ENCODE results near the gene XRCC5. TPM values are rescaled to one million over a fixed set of nuclear protein-coding genes. Genes with fewer than 3 reads are reported as not detected.

The XRCC5 gene
- total RNA-seq, 4 donors from 2014 or later, result 112 to 153 (median 143) TPM

DNA sequence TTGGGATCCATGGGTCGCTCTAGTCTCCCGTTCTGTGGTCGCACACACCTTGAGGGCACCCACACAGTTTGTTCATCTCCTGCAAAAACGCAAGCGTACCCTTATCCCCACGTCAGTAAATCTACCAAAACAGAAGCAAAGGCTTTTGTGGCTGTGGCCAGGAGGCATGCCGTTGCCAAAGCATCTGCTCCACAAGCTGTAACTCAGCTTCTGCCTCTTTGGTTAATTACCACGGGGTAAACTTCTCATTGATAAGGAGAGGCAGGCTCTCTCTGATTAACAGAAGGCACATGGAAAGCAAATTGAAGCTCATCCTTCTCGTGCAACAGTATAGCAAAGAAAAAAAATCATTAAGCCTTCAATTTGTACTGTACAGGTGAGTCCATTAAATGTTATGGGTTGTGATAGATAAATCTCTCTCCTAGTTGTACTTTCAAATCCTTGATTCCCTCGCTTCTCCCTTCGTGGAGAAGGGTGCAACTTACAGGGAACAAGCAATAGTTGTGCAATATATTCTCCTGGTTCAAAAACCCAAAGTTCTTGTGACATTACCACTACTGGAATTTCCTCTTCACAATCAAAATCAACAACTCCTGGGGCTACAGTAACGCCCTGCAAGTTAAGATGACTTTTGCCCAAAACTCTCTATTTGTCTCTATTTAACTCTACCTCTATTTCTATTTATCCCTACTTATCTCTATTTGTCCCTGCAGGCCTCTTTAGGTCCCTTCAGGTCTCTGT lies 37.9 kb upstream of the XRCC5 start:
- DNase-seq (ENCODE audit: low spot score) (no peak), ATAC-seq (ENCODE audit: low FRiP score) (no peak)
- TF ChIP-seq, protein P1, sequence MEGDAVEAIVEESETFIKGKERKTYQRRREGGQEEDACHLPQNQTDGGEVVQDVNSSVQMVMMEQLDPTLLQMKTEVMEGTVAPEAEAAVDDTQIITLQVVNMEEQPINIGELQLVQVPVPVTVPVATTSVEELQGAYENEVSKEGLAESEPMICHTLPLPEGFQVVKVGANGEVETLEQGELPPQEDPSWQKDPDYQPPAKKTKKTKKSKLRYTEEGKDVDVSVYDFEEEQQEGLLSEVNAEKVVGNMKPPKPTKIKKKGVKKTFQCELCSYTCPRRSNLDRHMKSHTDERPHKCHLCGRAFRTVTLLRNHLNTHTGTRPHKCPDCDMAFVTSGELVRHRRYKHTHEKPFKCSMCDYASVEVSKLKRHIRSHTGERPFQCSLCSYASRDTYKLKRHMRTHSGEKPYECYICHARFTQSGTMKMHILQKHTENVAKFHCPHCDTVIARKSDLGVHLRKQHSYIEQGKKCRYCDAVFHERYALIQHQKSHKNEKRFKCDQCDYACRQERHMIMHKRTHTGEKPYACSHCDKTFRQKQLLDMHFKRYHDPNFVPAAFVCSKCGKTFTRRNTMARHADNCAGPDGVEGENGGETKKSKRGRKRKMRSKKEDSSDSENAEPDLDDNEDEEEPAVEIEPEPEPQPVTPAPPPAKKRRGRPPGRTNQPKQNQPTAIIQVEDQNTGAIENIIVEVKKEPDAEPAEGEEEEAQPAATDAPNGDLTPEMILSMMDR (IDR thresholded peaks at IDR 0.05), result no peak

DNA sequence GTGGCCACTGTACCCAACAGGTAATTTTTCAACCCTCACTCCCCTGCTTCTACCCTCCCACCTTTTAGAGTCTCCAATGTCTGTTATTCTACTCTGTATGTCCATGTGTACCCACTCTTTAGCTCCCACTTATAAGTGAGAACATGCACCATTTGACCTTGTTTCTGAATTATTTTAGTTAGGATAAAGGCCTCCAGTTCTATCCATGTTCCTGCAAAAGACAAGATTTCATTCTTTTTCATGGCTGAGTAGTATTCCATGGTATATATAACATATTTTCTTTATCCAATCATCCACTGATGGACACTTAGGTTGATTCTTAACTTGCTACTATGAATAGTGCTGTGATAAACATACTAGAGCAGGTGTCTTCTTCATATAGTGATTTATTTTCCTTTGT lies 36.7 kb upstream of the XRCC5 start:
- DNase-seq (ENCODE audit: low spot score), result no peak
- ATAC-seq (ENCODE audit: low FRiP score), result no peak
- TF ChIP-seq, protein P1 (IDR thresholded peaks at IDR 0.05), result no peak

DNA sequence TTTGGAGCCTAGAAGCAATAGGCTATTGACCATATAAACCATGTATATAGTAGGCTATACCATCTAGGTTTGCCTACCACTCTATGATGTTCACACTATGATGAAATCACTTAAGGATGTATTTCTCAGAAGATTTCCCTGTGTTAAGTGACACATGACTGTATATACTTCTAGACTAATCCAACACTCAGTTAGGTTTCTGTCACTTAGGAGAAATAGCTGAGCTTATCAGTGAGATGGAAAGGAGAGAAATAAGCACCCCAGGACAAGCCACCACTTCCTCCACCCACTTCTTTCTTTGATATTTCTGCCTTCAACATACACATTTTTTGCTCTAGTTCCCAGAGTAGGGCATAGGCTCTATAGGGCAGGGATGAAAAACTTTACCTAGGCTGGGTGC lies 35.4 kb upstream of the XRCC5 start:
- DNase-seq (ENCODE audit: low spot score), result no peak
- TF ChIP-seq, protein P1 (IDR thresholded peaks at IDR 0.05), result no peak
- ATAC-seq (ENCODE audit: low FRiP score), result no peak

DNA sequence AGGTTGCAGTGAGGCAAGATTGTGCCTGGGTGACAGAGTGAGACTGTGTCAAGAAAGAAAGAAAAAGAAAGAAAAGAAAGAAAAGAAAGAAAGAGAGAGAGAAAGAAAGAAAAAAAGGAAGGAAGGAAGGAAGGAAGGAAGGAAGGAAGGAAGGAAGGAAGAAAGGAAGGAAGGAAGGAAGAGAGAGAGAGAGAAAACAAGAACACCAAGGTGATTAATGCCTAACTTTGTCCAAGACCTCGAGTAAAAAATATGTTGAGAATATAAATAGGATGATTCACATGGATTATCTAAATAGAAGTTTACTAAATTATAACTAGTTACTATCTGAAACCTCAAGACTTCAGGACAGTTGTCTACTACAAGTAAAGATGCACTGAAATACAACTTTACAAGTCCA lies 34.8 kb upstream of the XRCC5 start:
- TF ChIP-seq, protein P1 (IDR thresholded peaks at IDR 0.05), result no peak
- ATAC-seq (ENCODE audit: low FRiP score) (no peak), DNase-seq (ENCODE audit: low spot score) (no peak)

GRCh38 chr2:216074794-216075193 lies 34.4 kb upstream of the XRCC5 start:
- ATAC-seq (ENCODE audit: low FRiP score), result no peak
- TF ChIP-seq, protein P1 (IDR thresholded peaks at IDR 0.05), result no peak
- DNase-seq (ENCODE audit: low spot score), result no peak

- DNase-seq (ENCODE audit: low spot score) (no peak), ATAC-seq (ENCODE audit: low FRiP score) (no peak)
- TF ChIP-seq, protein P1 (IDR thresholded peaks at IDR 0.05), result no peak
Measured at GRCh38 chr2:216075510-216076485, 33.4 kb upstream of the XRCC5 start.
